ENCODE measurements around the gene SORBS1. TPM values are rescaled to one million over a fixed set of nuclear protein-coding genes. Genes with fewer than 3 reads are reported as not detected.

The SORBS1 gene
- total RNA-seq, 6 experiments from 2014 or later, result 0.05 to 0.26 (median 0.18) TPM

DNA sequence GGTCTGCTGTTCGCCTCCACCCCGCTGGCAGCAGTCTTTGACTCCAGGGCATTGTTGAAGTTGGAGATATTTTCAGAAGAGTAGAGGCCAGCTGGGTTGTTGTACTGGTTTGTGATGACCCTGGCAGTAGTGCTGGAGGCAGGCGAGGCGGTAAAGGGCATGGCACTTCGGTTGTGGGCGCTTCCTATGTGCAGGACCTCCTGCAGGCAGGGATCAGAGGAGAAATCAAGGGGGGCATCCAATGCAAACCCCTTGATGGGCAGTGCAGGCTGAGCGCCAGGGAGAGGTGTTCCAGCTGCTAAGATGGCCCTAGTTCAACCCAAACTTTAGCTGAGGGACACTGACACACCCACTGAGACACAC is 297.3 kb downstream of the SORBS1 start:
- DNase-seq, result no peak
- H3K36me3 Mint-ChIP-seq (ENCODE audit: low read depth), result peaks cover 59% of the 10 kb centered on the region
- H3K4me1 Mint-ChIP-seq (ENCODE audit: low read depth), result peaks cover 81% of the 10 kb centered on the region
- H3K27me3 Mint-ChIP-seq (ENCODE audit: insufficient read depth), result peaks cover 4% of the 10 kb centered on the region
- no peak overlapping the region for H3K4me3 Mint-ChIP-seq
- H3K9me3 Mint-ChIP-seq, result no peaks in the 10 kb centered on the region
- TF ChIP-seq, protein P1, sequence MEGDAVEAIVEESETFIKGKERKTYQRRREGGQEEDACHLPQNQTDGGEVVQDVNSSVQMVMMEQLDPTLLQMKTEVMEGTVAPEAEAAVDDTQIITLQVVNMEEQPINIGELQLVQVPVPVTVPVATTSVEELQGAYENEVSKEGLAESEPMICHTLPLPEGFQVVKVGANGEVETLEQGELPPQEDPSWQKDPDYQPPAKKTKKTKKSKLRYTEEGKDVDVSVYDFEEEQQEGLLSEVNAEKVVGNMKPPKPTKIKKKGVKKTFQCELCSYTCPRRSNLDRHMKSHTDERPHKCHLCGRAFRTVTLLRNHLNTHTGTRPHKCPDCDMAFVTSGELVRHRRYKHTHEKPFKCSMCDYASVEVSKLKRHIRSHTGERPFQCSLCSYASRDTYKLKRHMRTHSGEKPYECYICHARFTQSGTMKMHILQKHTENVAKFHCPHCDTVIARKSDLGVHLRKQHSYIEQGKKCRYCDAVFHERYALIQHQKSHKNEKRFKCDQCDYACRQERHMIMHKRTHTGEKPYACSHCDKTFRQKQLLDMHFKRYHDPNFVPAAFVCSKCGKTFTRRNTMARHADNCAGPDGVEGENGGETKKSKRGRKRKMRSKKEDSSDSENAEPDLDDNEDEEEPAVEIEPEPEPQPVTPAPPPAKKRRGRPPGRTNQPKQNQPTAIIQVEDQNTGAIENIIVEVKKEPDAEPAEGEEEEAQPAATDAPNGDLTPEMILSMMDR (IDR thresholded peaks at IDR 0.05), result no peak
- peak overlapping the region; percentile 99 for H3K27ac Mint-ChIP-seq

DNA sequence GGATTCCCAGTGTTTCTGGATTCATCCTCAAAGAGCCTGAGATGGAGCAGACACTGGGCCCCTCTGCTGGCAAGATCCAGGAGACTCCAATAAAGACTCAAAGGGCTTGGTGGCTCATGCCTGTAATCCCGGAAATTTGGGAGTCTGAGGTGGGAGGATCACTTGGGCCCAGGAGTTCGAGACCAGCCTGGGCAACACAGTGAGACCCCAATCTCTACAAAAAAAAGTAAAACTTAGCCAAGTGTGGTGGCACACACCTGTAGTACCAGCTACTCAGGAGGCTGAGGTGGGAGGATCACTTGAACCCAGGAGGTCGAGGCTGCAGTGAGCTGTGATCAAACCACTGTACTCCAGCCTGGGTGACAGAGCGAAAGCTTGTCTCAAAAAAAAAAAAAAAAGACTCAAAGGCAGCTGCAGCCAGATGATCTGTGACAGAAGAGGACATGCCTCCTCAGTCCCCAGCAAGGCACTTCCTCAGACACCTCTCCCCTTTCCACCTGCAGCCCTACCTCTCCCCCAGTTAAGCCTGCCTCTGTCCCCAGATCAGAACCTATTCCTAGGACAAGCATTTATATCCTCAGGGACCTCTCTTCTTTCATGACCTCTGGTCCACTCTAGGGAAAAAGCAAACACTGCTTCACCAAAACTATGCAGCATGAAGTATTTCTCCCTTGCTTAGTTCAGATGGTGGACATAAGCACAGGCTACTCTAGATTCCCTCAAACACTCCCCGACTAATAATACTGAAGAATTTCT is 298.2 kb downstream of the SORBS1 start:
- Mint-ChIP-seq H3K4me3 (no peak overlapping the region), H3K36me3 (ENCODE audit: low read depth) (peaks cover 58% of the 10 kb centered on the region), H3K9me3 (no peaks in the 10 kb centered on the region), H3K27me3 (ENCODE audit: insufficient read depth) (no peaks in the 10 kb centered on the region), H3K4me1 (ENCODE audit: low read depth) (peaks cover 72% of the 10 kb centered on the region), H3K27ac (peak overlapping the region; percentile 99)
- no peak for DNase-seq
- TF ChIP-seq, protein P1 (IDR thresholded peaks at IDR 0.05), result no peak

DNA sequence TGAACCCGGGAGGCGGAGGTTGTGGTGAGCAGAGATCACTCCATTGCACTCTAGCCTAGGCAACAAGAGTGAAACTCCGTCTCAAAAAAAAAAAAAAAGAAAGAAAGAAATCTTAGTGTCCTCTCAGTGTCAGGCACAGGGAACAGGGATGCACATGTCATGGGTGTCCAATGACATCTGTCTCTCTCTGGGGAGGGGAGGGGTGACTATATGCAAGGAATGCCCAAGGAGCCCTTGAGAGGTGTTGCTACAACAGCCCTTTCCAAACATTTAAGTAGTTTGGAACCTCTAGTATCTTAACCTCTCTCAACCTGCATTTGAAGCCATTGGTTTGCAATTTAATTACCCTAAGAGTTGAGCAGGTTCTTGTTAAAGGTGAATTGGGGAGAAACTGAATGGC is 299.2 kb downstream of the SORBS1 start:
- Mint-ChIP-seq H3K9me3 (no peaks in the 10 kb centered on the region), H3K27me3 (ENCODE audit: insufficient read depth) (no peaks in the 10 kb centered on the region), H3K36me3 (ENCODE audit: low read depth) (peaks cover 65% of the 10 kb centered on the region), H3K27ac (peak overlapping the region; percentile 99), H3K4me1 (ENCODE audit: low read depth) (peaks cover 67% of the 10 kb centered on the region), H3K4me3 (no peak overlapping the region)
- no peak for DNase-seq
- TF ChIP-seq, protein P1 (IDR thresholded peaks at IDR 0.05), result no peak

Other genes with a start within 250 kb of the SORBS1 start
- gene ALDH18A1, start 95.3 kb upstream of the SORBS1 start, total RNA-seq (2021; fragmentation: NEBNext Ultra II Directional; extraction: Animal tissue kit (Norgen Biotek cat#: 25700)), result 100 to 1,000 TPM; 121 to 145 (median 133) TPM
- 10 to 100 TPM; 52.9 to 70.9 (median 61.6) TPM for gene TCTN3, start 132.6 kb upstream of the SORBS1 start, total RNA-seq (2021; fragmentation: NEBNext Ultra II Directional; extraction: Animal tissue kit (Norgen Biotek cat#: 25700))
- not detected for gene ENTPD1, start 194.8 kb upstream of the SORBS1 start, total RNA-seq (2021; fragmentation: NEBNext Ultra II Directional; extraction: Animal tissue kit (Norgen Biotek cat#: 25700))

All from HFFc6 (cell line).